IPS DF 4.7 (cell line): ENCODE data around the gene ATPAF2.
"Not testable (repeated sequence)": the region's sequence is repeated elsewhere in the genome, so short reads cannot be mapped to it uniquely, and the experiment has no call there.

ENCODE experiments used
- DNase-seq: peaks from one replicate; pipeline ENCODE4 v3.0.0-alpha.2; 2013; ENCODE audit warnings: low spot score; ENCODE audit errors: extremely low read depth

ATPAF2 gene

GRCh38 chr17:18009609-18010420, 29.2 kb downstream of the ATPAF2 start:
- no peak for DNase-seq

- no peak for DNase-seq
Observed at GRCh38 chr17:18008496-18009268, 30.3 kb downstream of the ATPAF2 start.

GRCh38 chr17:18006495-18007239, 32.3 kb downstream of the ATPAF2 start:
- DNase-seq = no peak

GRCh38 chr17:18005496-18005895, 33.5 kb downstream of the ATPAF2 start:
- no peak for DNase-seq

GRCh38 chr17:18004884-18005305, 34.1 kb downstream of the ATPAF2 start:
- DNase-seq = no peak

- DNase-seq = no peak
Observed at GRCh38 chr17:18004345-18004744, 34.6 kb downstream of the ATPAF2 start.

- no peak for DNase-seq
Observed at GRCh38 chr17:18002171-18002570, 36.8 kb downstream of the ATPAF2 start.

GRCh38 chr17:18000030-18000408, 38.9 kb downstream of the ATPAF2 start:
- no peak for DNase-seq

GRCh38 chr17:17999364-18000029, 39.5 kb downstream of the ATPAF2 start:
- no peak for DNase-seq

- no peak for DNase-seq
Observed at GRCh38 chr17:17998934-17999333, 40.0 kb downstream of the ATPAF2 start.

GRCh38 chr17:17995887-17996286, 43.1 kb downstream of the ATPAF2 start:
- DNase-seq = not testable (repeated sequence)

GRCh38 chr17:17994271-17995069, 44.5 kb downstream of the ATPAF2 start:
- DNase-seq = peak; percentile 41

GRCh38 chr17:17993852-17994251, 45.1 kb downstream of the ATPAF2 start:
- DNase-seq = no peak

- no peak for DNase-seq
Observed at GRCh38 chr17:17993366-17993765, 45.6 kb downstream of the ATPAF2 start.

- no peak for DNase-seq
Observed at GRCh38 chr17:17990282-17990681, 48.7 kb downstream of the ATPAF2 start.

- DNase-seq = no peak
Observed at GRCh38 chr17:17989618-17990017, 49.4 kb downstream of the ATPAF2 start.

GRCh38 chr17:17989081-17989480, 49.9 kb downstream of the ATPAF2 start:
- no peak for DNase-seq

- DNase-seq = no peak
Observed at GRCh38 chr17:17988427-17988945, 50.5 kb downstream of the ATPAF2 start.

- no peak for DNase-seq
Observed at GRCh38 chr17:17987901-17988300, 51.1 kb downstream of the ATPAF2 start.

GRCh38 chr17:17987187-17987896, 51.6 kb downstream of the ATPAF2 start:
- no peak for DNase-seq
